Stimulated activated CD4-positive, alpha-beta T cell treated with anti-CD3 and anti-CD28 coated beads, Interleukin-12 subunit alpha, Interleukin-12 subunit beta, amount 100 ng/mL, for 4 hours (primary cell): ENCODE data around the gene UTP20.
A peak's percentile ranks its signal among the peaks of the same experiment; 100 is the strongest.

ENCODE experiments used
- DNase-seq: peaks from one replicate; pipeline ENCODE4 v3.0.0-alpha.2; 2020

Gene UTP20

DNA sequence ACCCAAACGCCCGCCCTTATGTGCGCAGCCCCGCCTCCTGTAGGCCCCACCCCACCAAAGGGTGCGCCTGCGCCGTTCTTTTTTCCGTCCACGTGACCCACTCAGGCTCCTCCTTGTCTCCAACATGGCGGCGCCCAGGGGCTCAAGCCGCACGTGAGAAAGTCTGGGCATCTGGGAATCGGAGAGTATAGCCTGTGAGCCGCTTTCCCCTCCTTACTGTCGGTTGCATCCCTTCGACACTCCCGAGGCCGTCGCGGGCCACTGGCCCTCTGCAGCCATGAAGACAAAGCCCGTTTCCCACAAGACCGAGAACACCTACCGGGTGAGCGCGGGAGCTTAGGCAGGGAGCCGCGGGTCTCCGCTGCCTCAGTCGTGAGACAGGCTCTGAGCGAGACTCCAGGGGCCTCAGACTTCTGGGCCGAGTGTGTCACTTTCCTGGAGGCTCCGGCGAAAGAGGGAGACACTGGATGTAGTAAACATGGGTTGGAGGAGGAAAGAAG lies at the start of gene UTP20:
UTP20 (plus strand) TSS at position 100 of the 500 bp plus-strand sequence; CDS start at position 278, 178 bp downstream.
- DNase-seq: peak; percentile 93

DNA sequence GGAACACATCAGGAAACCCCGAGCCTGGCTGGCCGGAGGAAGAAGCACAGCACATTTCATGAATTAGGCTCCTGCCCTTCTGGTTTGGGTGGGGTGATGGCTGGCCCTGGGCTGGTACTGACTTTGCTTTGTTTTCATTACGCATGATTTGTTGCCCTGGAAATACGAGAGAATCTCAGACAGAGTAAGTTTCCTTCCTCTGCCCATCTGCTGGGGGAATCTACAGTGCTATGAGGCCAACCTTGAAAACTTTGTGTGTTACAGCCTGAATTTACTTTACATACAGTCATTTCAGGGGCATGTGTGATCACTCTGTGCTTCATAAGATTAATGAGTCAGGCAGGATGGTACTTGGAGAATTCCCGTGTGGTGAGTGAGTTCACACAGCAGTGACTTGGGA lies 49.4 kb upstream of the UTP20 start:
- DNase-seq: no peak

DNA sequence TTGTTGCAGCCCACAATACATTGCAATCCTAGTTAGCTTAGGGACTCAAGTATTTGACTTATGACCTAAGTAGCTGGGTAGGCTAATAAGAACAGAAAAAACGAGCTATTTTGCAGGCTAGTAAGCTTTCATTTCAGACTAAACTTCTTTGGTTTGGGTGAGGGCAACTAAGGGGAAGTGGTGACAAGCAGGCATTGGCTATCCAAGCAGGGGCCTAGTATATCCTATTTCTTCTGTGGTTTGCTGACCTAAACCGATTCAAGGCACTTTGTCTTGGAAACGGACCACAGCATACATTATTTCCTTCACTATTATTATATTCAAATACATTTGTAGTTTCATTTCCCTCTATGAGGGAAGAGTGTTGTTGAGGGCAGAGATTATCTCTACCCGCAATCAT lies 48.3 kb upstream of the UTP20 start:
- DNase-seq: no peak

DNA sequence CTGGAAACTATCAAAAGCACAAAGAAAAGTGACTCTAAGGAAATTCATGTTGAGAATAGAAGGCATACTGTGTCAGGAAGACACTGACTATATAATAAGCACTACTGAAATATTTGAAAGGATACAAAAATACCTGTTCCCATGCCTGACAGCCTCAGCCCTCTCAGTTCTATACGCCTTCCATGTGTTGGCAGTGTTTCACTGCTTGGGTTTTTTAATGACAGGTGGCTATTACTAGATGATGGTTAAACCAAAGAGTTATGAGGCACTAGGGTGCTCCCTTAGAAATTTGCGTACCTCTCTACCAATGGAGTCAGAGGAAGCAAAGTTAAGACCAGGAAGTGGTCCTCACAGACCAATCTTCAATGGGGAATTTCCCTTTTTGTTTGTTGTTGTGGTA lies 44.2 kb upstream of the UTP20 start:
- DNase-seq: no peak

DNA sequence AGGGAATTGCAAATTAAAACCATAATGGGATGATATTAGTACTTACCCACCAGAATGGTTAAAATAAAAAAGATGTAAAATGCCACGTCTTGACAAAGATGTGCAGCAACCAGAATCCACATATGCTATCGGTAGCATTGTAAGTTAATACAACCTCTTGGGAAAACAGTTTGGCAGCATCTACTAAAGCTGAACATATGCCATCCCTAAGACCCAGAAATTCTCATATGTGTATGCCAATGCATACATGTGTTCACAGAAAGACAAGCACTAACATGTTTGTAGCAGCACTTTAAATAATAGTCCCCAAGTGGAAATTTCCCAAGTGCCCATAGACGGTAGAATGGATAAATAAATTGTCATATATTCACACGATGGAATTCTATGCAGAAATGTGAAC lies 41.6 kb upstream of the UTP20 start:
- no peak for DNase-seq

DNA sequence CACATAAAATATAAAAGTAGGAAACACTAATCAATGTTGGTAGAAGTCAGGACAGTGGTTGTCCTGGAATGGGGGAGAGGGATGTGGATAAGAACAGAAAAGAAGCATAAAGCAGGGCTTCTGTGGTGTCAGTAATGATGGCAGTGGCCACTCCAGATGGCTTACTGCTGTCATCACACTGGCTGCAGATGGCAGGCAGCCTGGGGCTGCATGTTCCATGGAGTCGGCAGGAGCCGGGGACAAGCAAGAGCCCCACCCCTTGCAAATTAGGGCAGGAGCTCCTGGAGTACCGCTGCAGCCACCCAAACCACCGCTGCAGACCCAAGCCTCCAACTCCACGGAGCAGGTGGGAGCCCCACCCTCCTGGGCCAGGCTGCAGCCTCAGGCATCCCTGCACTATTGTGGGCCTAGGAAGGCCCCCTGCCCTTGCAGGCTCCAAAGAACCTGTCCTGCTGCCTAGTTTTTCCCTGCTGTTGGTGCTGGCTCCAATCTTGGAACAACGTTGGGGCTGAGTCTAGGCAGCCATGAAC lies 41.0 kb upstream of the UTP20 start:
- no peak for DNase-seq

DNA sequence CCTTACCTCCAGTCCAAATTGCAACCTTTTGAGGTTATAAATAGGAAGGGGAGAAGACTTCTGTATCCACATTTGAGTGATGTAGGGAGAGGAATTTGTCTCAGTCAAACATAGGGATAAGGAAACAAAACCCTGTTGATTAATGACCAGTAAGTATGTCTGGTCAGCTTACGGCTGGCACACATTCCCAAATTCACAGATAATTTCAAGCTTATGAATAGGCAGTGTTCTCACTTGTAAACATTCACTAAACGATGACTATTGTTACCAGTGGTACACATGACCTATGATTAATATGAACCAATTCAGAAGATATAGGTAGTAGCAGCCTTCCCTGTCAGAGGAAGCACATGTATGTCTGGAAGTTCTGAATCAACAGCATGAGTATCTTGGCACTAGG lies 36.8 kb upstream of the UTP20 start:
- DNase-seq: no peak

DNA sequence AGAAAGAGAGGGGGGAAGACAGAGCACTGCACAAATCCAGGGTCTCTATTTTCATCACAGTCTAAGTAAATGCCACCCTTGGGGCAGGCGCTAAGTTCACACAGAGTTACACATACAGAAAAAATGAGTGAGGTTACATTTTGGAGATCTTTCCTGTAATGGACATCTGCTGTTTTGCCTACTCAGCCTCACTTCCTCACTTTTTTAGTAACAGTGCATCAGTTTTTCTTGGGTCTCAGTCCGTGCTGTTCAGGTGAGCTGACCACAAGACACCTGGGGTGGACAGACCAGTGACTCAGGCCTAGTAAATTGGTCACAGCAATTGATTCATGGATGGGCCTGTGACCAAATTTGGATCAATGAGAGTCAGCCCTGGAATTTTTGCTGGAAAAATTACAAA lies 36.3 kb upstream of the UTP20 start:
- no peak for DNase-seq

DNA sequence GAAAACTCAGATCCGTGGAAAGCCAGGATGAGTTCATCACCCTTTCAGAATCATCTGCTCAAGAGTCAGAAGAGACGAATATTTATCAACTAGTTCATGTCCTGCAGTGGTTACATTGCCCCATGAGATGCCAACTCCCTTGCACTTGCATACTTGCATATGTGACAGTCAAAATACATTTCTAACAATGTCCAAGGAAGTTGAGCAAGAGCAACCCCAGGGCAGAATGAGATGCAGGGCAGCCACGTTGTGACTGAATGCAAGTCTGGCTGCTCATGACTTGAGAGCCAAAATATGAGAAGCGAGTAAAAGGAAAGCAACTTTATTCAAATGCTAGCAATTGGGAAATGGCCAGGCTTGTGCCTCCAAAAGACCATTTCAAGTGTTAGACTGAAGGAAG lies 23.6 kb upstream of the UTP20 start:
- DNase-seq: no peak

DNA sequence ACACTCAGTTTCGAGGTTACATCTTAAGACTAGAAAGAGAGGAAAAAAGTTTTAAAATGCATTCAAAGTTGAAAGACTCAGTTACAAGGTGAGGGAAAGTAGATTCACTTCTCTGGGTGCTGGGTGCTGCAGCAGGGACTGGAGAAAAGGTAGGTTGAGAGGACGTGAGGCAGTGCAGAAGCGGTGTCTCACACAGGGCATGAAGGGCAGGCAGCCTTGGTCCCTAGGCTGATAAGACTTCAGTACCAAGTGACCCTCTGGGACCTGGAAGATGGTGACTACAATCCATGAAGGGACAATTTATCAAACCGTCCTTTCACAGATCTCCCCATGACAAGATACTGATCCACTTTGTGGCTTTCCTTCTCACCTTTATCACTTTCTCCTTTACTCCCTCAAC lies 22.5 kb upstream of the UTP20 start:
- DNase-seq: no peak

DNA sequence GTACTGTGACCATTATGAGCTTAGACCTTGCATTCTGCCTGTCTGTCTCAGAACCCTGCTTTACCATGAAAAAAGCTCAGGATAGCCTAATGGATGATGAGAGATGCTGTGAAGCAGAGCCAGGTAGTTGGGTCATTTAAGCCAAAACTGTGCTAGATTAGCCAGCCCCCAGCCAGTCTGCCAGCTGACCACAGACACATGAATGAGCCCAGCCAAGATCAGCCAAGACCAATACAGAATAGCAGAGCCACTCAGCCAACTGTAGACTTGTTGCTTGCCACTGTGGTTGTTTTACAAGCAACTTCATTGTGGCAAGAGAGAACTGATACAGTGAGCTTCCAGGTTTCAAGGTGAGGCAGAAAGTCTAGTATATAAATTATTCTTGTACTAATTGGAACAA lies 12.8 kb upstream of the UTP20 start:
- no peak for DNase-seq

DNA sequence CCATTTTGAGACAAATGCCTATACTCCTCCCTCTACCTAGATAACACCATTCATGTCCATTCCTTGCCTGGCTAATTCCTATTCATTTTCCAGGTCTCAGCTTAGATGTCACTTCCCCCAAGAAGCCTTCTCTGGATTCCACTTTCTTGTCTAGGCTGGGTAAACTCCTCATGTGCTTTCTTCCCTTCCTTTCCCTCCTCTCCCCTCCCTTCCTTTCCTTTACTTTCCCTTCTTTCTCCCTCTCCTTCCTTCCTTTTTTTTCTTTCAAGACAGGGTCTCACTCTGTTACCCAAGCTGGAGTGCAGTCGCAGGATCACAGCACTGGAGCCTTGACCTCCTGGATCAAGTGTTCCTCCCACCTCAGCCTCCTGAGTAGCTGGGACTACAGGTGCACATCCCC lies 3.5 kb upstream of the UTP20 start:
- no peak for DNase-seq

DNA sequence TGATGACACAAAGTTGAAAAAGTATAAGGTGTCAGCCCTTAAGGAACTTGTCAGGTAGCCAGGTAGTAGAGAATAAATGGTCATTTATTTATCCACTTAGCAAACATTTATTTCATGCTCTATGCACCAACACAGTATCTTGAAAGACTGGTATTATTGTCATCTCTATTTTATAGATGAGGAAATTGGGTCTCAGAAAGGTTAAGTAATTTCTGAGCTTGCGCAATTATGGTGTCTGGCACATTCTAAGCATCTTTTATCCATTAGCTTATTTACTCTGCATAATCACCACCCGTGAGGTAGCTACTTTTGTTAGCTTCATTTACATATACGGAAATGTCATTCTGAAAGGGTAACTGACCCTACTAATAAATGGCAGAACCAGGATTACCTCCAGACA lies 2.5 kb upstream of the UTP20 start:
- no peak for DNase-seq

DNA sequence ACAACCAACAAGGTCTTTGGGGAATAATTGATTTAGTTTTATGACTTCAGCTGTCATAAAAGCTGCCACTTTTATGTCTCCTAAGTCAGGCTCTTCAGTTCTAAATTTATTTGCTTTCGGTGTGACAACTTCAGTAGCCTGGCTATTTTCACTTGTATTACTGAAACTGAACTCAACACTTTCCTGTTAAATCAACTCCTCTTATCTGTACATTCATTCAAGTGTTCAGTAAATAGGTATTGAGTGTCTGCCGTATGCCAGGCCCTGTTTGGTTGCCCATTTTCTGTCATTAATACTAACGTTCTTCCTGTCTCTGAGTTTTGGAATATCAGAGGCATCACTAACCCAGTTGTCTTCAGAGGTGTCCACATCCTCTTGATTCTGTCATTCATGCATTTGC lies 7.5 kb downstream of the UTP20 start:
- DNase-seq: no peak

DNA sequence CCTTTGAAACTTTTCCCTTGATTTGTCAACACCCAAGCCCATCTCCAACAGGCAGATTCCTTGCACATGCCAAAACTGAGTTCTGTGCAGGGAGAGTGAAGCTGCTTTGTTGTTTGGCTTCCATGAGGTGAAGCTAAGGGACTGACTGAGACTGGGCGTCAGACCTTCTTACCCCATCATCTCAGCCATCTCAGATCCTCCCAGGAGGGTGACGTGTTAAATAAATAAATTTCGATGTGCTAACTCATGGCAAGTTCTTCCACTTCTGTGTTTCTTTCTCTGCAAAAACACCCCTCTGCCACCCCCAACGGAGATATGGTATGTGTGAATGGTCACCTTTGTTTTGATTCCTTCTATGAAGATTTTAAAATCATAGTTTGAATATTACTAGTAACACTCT lies 17.8 kb downstream of the UTP20 start:
- no peak for DNase-seq

DNA sequence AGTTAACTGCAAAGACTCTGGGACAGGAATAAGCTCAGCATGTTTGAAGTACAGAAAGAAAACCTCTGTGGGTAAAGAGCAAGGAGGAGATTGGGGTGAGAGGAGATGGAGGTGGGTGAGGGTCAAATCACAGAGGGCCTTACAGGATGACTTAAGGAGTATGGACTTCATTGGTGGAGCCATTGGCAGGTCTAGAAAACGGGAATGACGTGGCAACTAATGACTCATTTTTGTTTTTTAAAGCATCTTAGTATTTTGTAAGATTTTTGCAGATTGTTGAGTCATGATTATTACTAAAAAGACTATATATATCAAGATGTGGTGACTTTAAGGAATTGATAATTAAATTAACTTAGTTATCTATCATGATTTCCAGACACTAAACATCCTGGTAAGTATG lies 18.5 kb downstream of the UTP20 start:
- no peak for DNase-seq

DNA sequence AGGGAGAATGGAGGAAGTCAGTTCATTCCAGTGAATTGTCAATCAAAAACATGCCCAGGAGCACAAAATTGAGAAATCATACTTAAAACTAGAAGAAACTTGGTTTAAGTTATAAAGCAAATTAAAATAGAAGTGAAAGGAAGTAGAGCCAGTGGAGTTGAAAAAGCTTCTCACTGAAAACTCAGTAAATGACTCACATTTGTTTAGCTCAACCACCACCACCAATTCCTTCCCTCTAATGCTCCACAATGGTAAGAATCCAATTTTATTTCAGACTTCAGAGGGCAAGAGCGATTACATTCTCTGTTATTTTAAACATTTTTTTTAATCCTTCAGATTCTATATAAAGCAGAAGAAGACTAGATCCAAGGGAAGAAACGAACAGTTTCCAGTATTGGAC lies 19.4 kb downstream of the UTP20 start:
- no peak for DNase-seq

DNA sequence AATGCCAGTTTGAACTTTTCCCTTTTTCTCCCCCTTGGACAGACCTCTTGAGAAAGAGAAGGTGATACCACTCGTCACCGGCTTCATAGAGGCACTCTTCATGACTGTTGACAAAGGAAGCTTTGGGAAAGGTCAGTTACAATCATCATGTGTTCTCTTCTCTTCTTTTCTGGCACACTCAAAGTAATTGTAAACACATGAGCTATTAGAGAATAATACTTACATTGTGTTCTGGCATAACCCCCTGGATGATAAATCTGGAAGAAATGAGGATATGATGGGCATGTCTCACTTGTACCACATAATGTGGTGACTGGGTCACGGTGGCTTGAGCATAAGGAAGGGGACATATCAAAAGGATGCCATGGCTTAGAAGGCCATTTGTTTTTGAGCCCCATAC lies 20.0 kb downstream of the UTP20 start:
- DNase-seq: no peak

DNA sequence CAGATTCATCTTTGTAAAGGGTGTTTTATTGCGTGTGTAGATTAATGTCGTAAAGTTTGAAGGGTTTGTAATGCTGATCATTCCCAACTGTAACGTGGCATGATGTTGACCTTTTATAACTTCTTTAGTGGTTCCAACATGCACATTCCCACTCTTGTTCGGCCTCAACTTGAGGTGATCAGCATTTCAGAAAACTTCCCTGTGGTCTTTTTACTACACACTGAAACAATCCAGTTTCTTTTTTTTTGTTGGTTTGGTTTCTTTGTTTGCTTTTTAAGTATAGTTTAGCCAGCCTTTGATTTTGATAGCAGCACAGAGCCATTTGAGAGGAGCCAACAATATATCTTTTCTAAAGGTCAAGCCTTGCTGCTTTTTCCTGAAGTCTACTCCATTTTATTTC lies 22.8 kb downstream of the UTP20 start:
- no peak for DNase-seq

DNA sequence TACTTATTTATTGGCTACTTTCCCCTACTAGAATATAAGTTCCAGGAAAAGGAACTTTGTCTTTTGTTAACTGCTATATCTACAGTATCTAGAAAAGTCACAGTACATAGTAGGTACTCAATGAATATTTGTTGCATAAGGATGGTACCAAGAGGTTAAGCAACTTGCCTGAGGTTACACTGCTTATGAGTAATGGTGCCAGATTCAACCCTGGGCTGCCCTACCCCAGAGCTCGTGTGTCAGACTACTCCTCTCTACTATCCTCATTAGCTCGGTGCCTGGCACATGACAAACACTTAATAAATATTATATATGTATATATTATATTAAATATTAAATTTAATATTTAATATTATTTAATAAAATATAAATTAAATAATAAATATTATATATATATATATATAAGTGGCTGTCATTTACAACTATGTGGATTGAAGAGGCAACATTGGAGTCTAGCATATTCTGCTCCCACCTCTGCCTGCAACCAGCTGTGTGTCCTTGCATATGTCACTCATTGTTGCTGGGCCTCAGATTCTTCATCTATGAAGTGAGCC lies 25.4 kb downstream of the UTP20 start:
- DNase-seq: no peak

DNA sequence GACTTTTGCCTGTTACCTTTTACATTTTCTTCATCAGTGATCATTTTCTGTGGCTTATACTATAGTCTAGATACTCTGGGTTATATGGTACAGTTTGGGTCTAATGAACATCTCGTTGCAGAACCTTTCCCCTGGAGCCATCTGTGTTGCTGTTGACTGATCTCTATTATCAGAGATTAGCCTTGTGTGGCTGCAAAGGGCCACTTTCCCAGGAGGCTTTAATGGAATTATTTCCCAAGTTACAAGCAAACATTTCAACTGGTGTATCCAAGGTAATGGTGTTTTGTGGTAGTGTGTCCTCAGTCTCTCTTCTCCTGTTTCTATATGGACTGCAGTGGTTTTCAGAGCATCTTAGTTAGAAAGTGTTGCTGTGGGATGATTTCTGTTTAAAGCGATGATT lies 25.9 kb downstream of the UTP20 start:
- DNase-seq: no peak

DNA sequence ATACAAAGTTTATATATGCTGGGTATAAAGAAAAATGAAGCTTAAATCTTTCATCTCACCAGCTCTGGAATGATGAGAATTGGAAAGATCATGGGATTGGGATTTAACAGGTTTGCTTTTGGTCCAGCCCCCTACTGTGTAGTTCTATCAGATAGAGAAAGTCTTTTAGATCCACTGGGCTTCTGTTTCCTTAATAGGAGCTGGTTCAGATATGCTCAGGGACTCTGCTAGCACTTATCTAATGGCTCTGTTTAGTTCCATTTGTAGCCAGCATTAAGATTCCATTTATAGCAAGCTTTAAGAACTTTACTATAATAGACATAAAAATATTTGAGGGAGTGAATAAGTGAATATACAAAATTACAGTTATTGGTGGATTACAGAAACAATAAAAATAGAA lies 42.6 kb downstream of the UTP20 start:
- DNase-seq: no peak

DNA sequence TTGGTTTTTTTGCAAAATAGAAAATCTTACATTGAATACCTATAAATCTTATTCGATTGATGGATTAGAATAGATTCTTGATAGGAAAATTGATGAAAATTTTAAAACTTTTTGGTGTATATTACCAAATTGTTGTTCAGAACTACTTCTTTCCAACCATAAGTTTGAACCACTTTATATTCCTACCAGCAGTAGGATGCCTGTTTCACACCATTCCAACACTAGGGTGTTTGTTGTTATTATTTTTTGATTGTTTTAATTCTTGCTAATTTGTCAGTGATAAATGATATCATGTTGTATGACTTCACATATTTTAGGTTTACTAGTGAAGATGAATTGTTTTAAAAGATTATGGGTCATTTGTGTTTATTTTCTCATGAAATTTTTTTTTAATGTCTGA lies 43.4 kb downstream of the UTP20 start:
- DNase-seq: no peak

DNA sequence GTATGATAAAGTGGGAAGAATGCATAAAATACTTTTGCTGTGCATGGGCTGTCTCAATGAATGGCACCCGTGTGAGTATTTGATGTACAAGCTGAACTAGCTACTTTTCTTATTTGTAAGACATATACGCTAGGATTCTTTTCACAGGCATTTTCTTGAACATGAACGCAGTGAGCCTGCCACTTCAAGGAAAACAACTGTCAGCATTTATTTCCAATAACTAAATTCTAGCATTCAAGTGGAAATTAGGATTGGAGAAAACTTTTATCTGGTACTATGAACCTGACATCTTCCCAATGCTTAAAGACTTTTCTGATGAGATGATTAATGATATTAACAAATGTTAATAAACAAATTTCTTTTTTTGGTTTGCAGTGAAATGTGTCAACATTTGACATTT lies 45.7 kb downstream of the UTP20 start:
- no peak for DNase-seq

DNA sequence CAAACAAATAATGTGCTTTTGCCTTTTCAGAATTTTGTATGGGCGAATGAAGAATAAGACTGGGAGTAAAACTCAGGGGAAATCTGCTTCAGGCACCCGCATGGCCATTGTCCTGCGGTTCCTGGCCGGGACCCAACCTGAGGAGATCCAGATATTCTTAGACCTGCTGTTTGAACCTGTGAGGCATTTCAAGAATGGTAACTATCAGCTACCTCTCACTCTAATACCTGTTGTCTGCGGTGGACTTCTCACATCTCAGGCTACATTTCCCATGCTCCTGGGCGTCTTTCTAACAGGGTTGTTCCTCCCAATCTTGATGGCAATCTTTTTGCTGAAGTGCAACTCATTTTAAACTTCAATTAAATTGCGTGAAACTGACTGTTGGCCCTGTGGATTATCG lies 47.1 kb downstream of the UTP20 start:
- DNase-seq: no peak

DNA sequence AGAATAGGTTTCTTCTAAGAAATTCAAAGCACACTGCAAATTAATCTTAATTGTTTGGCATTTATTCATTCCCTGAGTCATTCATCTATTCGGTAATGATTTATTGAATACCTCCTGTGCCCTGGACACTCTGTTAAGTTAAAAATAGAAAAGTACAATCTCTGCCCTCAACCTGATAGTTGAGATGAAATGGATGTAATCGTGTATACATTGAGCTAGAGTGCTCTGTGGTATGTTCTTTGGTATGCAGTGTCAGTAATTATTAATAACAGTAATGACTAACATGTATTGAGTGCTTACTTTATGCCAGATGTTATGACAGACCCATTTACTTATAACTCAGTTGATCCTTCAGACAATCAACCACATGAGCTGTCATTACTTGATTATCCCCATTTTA lies 47.6 kb downstream of the UTP20 start:
- no peak for DNase-seq
